ENCODE measurements around the gene SLC40A1. TPM values are rescaled to one million over a fixed set of nuclear protein-coding genes. Genes with fewer than 3 reads are reported as not detected.

The SLC40A1 gene
- total and polyA plus RNA-seq, 2 donors (not counting 1 experiment from before 2014, with no cell fraction given): 17.2 to 97.4 TPM

DNA sequence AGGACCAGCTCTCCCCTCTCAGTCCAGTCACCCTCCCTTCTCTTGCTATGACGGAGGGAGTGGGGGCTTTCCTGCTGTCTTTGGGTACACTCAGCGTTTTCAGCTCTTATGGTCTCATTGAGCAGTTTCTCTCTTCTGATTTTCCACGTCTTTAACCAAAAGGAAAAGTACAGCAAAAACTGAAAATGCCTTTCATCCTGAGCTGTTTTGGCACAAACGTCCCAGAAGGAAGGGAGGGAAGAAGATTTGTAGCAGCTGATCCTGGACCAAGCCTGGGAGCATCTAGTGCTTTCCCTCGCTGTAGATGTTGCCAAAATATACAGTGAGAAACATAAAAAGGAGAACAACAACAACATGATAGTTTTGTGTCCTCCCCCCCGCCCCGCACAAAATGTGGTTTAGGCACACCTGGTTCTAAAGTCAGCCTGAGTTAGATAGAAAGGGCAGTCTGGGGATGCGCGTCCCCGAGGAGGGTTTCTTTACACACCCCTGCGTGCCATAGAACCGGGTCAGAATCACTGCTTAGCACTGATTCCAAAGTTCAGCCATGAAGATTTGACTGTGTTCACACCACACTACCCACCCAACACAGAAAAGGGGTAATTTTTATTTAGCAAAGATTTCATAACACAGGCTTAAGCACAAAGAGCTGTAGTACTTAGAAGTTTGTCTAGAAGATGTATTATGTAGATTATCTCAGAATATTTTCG lies 53.4 kb downstream of the SLC40A1 start:
- H2AFZ ChIP-seq (ENCODE audit: low read length): peak overlapping the region; percentile 56
- no peak for DNase-seq (ENCODE audit: low read depth in 2 of 2)
- H3K79me2 ChIP-seq (ENCODE audit: control insufficient read depth, insufficient read depth, low read length): no peaks in the 10 kb centered on the region
- no peak overlapping the region for H3K9ac ChIP-seq (ENCODE audit: insufficient read depth, low read length)
- TF ChIP-seq EZH2 (IDR thresholded peaks at IDR 0.05; ENCODE audit: low read length, missing control alignments): no peak
- TF ChIP-seq, protein P1, sequence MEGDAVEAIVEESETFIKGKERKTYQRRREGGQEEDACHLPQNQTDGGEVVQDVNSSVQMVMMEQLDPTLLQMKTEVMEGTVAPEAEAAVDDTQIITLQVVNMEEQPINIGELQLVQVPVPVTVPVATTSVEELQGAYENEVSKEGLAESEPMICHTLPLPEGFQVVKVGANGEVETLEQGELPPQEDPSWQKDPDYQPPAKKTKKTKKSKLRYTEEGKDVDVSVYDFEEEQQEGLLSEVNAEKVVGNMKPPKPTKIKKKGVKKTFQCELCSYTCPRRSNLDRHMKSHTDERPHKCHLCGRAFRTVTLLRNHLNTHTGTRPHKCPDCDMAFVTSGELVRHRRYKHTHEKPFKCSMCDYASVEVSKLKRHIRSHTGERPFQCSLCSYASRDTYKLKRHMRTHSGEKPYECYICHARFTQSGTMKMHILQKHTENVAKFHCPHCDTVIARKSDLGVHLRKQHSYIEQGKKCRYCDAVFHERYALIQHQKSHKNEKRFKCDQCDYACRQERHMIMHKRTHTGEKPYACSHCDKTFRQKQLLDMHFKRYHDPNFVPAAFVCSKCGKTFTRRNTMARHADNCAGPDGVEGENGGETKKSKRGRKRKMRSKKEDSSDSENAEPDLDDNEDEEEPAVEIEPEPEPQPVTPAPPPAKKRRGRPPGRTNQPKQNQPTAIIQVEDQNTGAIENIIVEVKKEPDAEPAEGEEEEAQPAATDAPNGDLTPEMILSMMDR (conservative IDR thresholded peaks at IDR 0.05 in 1 of 2, IDR thresholded peaks at IDR 0.05 in 1 of 2; ENCODE audit: low read depth in 1 of 2, low read length in 2 of 2): no peak
- H3K36me3 ChIP-seq (ENCODE audit: control insufficient read depth, insufficient read depth, low read length): no peaks in the 10 kb centered on the region
- H3K4me2 ChIP-seq (ENCODE audit: extremely low read depth, insufficient read depth, low read length): peak overlapping the region; percentile 49
- no peaks in the 10 kb centered on the region for H4K20me1 ChIP-seq (ENCODE audit: control insufficient read depth, extremely low read depth, insufficient read depth, low read length)
- H3K27ac ChIP-seq (ENCODE audit: insufficient read depth, low read length): no peak overlapping the region
- no peaks in the 10 kb centered on the region for H3K9me3 ChIP-seq (ENCODE audit: control insufficient read depth, insufficient read depth, low read depth, low read length)
- H3K4me3 ChIP-seq (replicated peaks in 1 of 4; ENCODE audit: control extremely low read depth in 1 of 4, insufficient read depth in 1 of 4, low read depth in 3 of 4, low read length in 4 of 4): no peak overlapping the region
- H3K27me3 ChIP-seq (ENCODE audit: control insufficient read depth, insufficient read depth, low read length): no peaks in the 10 kb centered on the region
- no peaks in the 10 kb centered on the region for H3K4me1 ChIP-seq (ENCODE audit: control insufficient read depth, extremely low read depth, insufficient read depth, low read length)

DNA sequence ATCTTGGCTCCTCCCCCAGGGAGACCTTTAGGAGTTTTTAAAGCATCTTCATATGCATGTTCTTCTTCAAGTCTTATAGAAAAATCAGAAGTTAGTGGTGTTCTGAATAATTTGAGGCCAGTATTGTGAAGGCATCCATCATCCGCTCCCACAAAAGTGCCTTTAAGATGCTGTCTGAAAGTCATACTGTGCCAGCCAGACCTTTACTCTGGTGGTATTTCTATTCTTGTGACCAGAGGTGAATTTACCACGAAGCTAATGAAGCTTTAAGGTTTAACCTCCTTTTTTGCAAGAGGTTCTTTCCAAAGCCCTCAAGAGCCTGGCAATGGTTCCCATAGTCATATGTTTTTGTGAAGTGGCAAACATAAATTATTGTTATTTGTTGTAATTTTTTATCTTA lies 54.3 kb downstream of the SLC40A1 start:
- Histone ChIP-seq H3K4me2 (ENCODE audit: extremely low read depth, insufficient read depth, low read length) (no peak overlapping the region), H3K27me3 (ENCODE audit: control insufficient read depth, insufficient read depth, low read length) (no peaks in the 10 kb centered on the region), H3K4me1 (ENCODE audit: control insufficient read depth, extremely low read depth, insufficient read depth, low read length) (no peaks in the 10 kb centered on the region), H3K79me2 (ENCODE audit: control insufficient read depth, insufficient read depth, low read length) (no peaks in the 10 kb centered on the region), H4K20me1 (ENCODE audit: control insufficient read depth, extremely low read depth, insufficient read depth, low read length) (no peaks in the 10 kb centered on the region), H3K4me3 (replicated peaks in 1 of 4; ENCODE audit: control extremely low read depth in 1 of 4, insufficient read depth in 1 of 4, low read depth in 3 of 4, low read length in 4 of 4) (no peak overlapping the region), H3K9ac (ENCODE audit: insufficient read depth, low read length) (no peak overlapping the region), H2AFZ (ENCODE audit: low read length) (no peak overlapping the region), H3K36me3 (ENCODE audit: control insufficient read depth, insufficient read depth, low read length) (no peaks in the 10 kb centered on the region), H3K9me3 (ENCODE audit: control insufficient read depth, insufficient read depth, low read depth, low read length) (no peaks in the 10 kb centered on the region), H3K27ac (ENCODE audit: insufficient read depth, low read length) (no peak overlapping the region)
- no peak for TF ChIP-seq EZH2 (IDR thresholded peaks at IDR 0.05; ENCODE audit: low read length, missing control alignments)
- TF ChIP-seq, protein P1 (conservative IDR thresholded peaks at IDR 0.05 in 1 of 2, IDR thresholded peaks at IDR 0.05 in 1 of 2; ENCODE audit: low read depth in 1 of 2, low read length in 2 of 2): no peak
- no peak for DNase-seq (ENCODE audit: low read depth in 2 of 2)

GRCh38 chr2:189524746-189525145 lies 55.8 kb downstream of the SLC40A1 start:
- H2AFZ ChIP-seq (ENCODE audit: low read length): no peak overlapping the region
- H3K4me1 ChIP-seq (ENCODE audit: control insufficient read depth, extremely low read depth, insufficient read depth, low read length): no peaks in the 10 kb centered on the region
- no peak for DNase-seq (ENCODE audit: low read depth in 2 of 2)

More at GRCh38 chr2:189524746-189525145, 55.8 kb downstream of the SLC40A1 start:
- Histone ChIP-seq H3K4me2 (ENCODE audit: extremely low read depth, insufficient read depth, low read length) (no peak overlapping the region), H3K79me2 (ENCODE audit: control insufficient read depth, insufficient read depth, low read length) (no peaks in the 10 kb centered on the region), H3K27me3 (ENCODE audit: control insufficient read depth, insufficient read depth, low read length) (no peaks in the 10 kb centered on the region), H3K27ac (ENCODE audit: insufficient read depth, low read length) (no peak overlapping the region), H3K9ac (ENCODE audit: insufficient read depth, low read length) (no peak overlapping the region), H4K20me1 (ENCODE audit: control insufficient read depth, extremely low read depth, insufficient read depth, low read length) (no peaks in the 10 kb centered on the region), H3K4me3 (replicated peaks in 1 of 4; ENCODE audit: control extremely low read depth in 1 of 4, insufficient read depth in 1 of 4, low read depth in 3 of 4, low read length in 4 of 4) (no peak overlapping the region), H3K36me3 (ENCODE audit: control insufficient read depth, insufficient read depth, low read length) (no peaks in the 10 kb centered on the region), H3K9me3 (ENCODE audit: control insufficient read depth, insufficient read depth, low read depth, low read length) (no peaks in the 10 kb centered on the region)
- TF ChIP-seq, protein P1 (conservative IDR thresholded peaks at IDR 0.05 in 1 of 2, IDR thresholded peaks at IDR 0.05 in 1 of 2; ENCODE audit: low read depth in 1 of 2, low read length in 2 of 2): no peak
- TF ChIP-seq EZH2 (IDR thresholded peaks at IDR 0.05; ENCODE audit: low read length, missing control alignments): no peak
